Activated gamma-delta T cell treated with anti-CD3 and anti-CD28 coated beads, Interleukin-2, amount 50 U/mL, for 16 hours (primary cell): ENCODE data around the gene PGA4.
"Not testable (repeated sequence)": the region's sequence is repeated elsewhere in the genome, so short reads cannot be mapped to it uniquely, and the experiment has no call there.

Source experiments
- DNase-seq: peaks from one replicate; pipeline ENCODE4 v3.0.0-alpha.2; 2020; ENCODE audit warnings: low read depth

PGA4 gene

GRCh38 chr11:61222047-61222446, at the start of gene PGA4:
PGA4 (plus strand) TSS chr11:61222347; CDS start chr11:61222401, 54 bp downstream.
- DNase-seq, result not testable (repeated sequence)

- no peak for DNase-seq
These were observed 49.8 kb upstream of the PGA4 start for GRCh38 chr11:61172356-61172755.

DNA sequence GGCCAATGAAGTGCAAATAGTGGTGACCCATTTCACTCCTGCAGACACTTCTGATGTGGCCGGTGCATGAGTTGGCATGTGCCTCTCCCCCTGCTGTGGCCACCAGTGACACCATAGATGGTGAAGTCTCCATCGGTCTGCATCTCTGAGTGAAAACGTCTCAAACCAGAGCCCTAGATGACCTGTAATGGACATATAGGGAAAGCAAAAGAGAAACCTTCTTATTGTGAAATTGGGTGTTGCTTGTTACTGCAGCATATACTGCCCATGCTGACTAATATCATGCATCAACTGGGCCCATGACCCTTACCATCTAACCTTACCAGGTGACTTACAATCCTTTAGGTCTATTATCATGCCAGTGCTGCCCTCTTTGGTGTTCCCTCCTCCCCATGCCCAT, 49.3 kb upstream of the PGA4 start:
- no peak for DNase-seq

- DNase-seq, result no peak
These were observed 48.7 kb upstream of the PGA4 start for GRCh38 chr11:61173456-61173855.

- no peak for DNase-seq
These were observed 47.9 kb upstream of the PGA4 start for GRCh38 chr11:61174273-61174672.

DNA sequence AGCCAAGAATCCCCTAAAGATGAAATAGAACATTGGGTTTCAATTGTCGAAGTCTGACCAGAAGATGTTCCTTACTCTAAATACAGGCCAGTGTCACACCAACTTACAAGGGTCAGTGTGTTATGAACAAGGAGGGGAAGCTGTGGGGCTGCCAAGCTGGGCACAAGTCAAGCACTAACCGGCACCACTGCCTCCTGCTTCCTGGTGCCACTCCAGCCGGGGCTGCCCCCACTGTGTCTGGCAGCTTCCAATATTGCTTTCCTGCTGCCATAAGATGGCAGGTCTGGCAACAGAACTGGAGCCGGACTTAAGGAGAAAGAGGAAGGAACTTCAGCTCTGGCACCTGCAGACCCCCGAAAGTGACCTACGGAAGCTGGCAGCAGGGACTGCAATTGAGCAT, 47.2 kb upstream of the PGA4 start:
- no peak for DNase-seq

GRCh38 chr11:61176446-61176845, 45.7 kb upstream of the PGA4 start:
- no peak for DNase-seq

DNA sequence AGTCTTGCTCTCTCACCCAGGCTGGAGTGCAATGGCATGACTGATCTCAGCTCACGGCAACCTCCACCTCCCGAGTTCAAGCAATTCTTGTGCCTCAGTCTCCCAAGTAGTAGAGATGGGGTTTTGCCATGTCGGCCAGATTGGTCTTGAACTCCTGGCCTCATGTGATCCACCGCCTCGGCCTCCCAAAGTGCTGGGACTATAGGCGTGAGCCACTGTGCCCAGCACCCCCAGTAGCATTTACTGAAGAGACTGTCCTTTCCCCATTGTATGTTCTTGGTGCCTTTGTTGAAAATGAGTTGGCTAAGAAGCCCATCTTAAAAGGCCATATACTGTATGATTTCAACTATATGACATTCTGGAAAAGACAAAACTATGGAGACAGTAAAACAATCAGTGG, 41.9 kb upstream of the PGA4 start:
- DNase-seq, result not testable (repeated sequence)

- DNase-seq, result no peak
These were observed 40.7 kb upstream of the PGA4 start for GRCh38 chr11:61181489-61181888.

GRCh38 chr11:61183645-61184044, 38.5 kb upstream of the PGA4 start:
- DNase-seq, result no peak

GRCh38 chr11:61186504-61186903, 35.6 kb upstream of the PGA4 start:
- no peak for DNase-seq

GRCh38 chr11:61187505-61188130, 34.5 kb upstream of the PGA4 start:
- peak; percentile 78 for DNase-seq

GRCh38 chr11:61189933-61190332, 32.2 kb upstream of the PGA4 start:
- no peak for DNase-seq

DNA sequence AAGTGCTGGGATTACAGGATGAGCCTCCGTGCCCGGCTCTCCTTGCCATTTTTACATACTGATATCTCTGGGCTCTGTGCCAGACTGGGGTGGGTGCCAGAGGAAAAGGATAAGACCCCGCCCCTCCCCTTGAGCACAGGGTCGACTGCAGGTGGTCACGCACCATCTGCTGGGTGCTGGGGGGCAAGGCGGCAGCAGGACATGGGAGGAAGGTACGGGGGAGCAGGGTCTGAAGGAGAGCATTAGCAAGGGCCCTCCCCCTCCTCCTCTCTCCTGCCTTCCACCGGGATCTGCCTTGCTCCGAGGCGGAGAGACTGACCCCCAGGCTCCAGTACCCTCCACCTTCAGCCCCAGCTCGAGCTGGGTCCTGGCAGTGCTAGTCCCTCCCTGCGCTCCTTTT, 28.6 kb upstream of the PGA4 start:
- no peak for DNase-seq

- DNase-seq, result no peak
These were observed 27.9 kb upstream of the PGA4 start for GRCh38 chr11:61194169-61194671.

- DNase-seq, result no peak
These were observed 27.0 kb upstream of the PGA4 start for GRCh38 chr11:61194981-61195695.

GRCh38 chr11:61195719-61196118, 26.4 kb upstream of the PGA4 start:
- DNase-seq, result no peak

DNA sequence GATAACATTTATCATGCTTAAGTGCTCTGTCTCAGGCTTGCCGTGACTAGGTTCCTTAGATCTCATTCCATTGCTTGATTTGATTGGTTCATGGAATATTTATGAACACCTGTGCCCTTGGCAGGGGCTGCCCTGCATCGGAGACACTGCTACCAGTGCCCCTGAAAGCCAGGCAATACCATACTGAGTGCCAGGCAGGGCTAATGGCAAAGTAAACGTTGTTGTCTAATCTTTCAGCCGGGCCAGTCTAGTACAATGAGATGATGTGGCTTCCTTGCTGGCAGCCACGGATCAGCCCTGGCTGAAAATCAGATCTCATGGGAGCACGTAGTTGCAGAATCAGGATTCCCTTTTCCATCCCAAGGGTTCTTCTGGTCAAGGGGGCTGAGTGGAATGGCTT, 23.8 kb upstream of the PGA4 start:
- no peak for DNase-seq

GRCh38 chr11:61198948-61199523, 23.1 kb upstream of the PGA4 start:
- DNase-seq, result no peak

DNA sequence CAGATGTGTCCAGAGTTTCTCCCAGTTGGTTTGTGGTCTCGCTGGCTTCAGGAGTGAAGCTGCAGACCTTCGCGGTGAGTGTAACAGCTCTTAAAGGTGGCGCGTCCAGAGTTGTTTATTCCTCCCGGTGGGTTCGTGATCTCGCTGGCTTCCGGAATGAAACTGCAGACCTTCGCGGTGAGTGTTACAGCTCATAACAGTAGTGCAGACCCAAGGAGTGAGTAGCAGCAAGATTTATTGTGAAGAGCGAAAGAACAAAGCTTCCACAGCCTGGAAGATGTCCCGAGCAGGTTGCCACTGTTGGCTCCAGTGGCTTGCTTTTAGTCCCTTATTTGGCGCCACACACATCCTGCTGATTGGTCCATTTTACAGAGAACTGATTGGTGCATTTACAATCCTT, 20.7 kb upstream of the PGA4 start:
- no peak for DNase-seq

DNA sequence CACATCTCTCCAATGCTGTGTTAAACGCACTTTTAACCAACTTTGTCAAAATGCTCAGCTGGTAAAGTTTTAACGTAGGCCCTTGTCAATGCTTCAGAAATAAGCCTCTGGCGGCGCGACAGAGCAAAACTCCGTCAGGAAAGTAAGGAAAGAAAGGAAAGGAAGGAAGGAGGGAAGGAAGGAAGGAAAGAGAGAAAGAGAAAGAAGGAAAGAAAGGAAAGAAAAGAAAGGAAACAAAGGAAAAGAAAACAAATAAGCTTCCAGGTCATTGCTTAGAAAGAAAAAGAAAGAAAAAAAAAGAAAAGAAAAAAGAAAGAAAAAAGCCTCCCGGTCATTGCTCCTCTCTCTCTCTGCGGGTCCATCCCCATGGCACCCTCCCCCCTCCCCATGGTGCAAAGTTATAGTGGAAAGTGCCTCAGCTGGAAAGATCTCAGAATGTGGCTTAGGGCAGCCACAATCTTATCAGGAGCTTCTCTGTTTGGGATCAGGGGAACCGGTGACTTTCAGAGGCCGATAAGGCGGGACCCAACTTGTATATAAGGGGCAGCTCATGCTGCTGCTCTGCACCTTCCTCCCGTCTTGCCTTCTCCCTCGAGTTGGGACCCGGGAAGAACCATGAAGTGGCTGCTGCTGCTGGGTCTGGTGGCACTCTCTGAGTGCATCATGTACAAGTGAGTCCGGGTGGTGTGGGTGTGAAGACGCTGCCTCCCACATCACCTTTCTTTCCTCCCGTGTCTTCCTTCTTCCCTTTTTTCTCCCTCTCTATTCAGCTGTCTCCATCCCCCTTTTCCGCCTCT, 19.0 kb upstream of the PGA4 start, which contains the start of gene PGA3:
PGA3 (plus strand) TSS at position 566 of the 797 bp plus-strand sequence; CDS start at position 616, 50 bp downstream.
- DNase-seq, result not testable (repeated sequence)

GRCh38 chr11:61203873-61204272, 18.3 kb upstream of the PGA4 start:
- DNase-seq, result not testable (repeated sequence)
